Ramos (cell line): ENCODE measurements around the gene XRN2.

ENCODE experiments used
- in situ Hi-C: fragments of 300-500 bp; cut with MboI; formaldehyde crosslinking; loops from one replicate; pipeline ENCODE4 v1.14.3; 2022; ENCODE audit warnings: low sequenced_read_pairs; ENCODE audit not compliant: unreplicated experiment

The XRN2 gene

GRCh38 chr20:21380711-21381110, 77.6 kb downstream of the XRN2 start:
- in situ Hi-C loops: no loop called here

GRCh38 chr20:21381619-21382018, 78.5 kb downstream of the XRN2 start:
- in situ Hi-C loops: no loop called here

DNA sequence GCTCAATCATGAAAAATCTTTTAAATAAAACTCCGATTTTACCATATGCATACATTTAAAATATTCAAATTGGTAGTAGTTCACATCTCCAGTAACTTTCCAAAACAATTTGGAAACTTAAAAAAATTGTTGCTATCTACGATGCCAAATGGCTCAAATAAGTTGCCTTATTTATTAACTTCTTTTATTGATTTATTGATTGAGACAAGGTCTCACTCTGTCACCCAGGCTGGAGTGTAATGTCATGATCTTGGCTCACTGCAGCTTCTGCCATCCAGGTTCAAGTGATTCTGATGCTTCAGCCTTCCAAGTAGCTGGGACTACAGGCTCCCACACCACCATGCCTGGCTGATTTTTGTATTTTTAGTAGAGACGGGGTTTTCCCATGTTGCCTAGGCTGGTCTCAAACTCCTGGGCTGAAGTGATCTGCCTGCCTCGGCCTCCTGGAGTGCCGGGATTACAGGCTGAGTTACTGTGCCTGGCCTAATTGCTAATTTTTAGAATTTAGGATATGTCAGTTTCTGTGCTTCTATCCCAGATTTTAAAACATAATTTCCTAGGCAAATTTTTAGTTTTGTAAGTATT, 81.3 kb downstream of the XRN2 start:
- in situ Hi-C loops: no loop called here

DNA sequence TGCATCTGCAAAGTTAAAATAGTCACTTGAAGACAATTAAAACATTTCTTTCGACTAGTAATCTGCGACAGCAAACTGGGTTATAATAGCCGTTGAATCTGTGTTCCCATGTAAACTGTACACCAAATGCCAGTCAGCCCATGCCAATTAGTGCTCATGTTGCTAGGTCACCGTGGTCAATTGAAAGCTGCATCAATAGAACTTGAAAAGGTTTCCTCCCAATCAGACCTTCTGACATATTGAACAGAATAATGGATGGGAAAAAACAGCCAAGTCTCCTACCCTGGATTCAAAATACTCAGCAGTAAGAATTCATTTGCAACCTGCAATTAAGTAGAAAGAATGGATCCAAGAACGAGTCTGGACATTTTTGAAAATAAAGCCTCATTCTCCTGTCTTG, 83.0 kb downstream of the XRN2 start:
- in situ Hi-C loops: no loop called here

DNA sequence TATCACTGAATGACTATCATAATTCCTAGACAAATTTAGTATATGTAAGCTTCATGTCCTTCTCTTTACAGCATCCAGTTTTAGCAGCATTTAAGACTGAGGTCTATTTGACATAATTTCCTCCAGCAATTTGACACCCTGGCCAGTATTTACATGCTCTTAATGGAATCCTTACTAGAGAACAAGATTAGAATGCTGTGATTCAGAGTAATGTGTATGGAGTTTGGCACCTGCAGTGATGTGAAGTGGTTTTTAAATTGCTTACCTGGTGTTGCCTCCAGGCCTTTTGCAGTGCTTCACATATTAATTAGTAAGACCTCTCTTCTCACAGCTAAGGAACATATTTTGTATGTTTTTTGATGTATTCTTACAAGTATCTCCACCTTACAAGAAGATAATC, 84.4 kb downstream of the XRN2 start:
- in situ Hi-C loops: no loop called here

DNA sequence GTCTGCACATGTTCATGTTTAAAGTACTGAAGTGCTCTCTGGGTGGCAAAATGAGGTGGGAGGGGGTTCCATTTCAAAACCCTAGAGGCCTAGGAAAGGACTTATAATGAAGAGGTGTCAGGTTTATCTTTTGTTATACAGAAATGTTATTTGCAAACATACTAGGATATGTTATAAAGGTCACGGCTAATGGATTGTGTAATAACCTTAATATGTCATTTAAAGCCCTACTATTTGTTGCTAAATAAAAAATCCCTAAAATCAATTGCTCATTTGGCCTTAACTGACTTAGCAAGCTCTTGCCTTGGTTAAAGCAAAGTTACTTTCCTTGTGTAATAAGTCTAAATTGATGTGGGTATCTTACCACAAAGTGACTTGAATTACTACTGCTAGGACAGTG, 85.4 kb downstream of the XRN2 start:
- in situ Hi-C loops: no loop called here

DNA sequence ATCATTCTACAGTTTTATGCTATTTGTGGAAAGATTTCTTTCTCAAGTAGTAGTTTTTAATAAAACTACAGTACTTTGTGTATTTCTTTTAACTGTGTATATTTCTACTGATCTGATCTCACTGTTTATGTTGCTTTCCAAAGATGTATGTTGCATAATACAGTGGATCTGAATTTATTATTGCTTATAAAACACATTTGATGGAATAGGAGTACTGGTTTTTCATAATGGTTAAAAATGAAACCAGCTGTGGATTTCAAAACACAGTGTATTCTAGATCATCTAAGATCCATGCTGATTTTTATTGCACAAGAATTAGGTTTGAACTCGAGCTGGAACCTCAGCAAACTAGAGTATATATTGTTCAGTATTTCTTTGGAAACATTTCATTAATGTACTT, 86.2 kb downstream of the XRN2 start:
- in situ Hi-C loops: no loop called here

DNA sequence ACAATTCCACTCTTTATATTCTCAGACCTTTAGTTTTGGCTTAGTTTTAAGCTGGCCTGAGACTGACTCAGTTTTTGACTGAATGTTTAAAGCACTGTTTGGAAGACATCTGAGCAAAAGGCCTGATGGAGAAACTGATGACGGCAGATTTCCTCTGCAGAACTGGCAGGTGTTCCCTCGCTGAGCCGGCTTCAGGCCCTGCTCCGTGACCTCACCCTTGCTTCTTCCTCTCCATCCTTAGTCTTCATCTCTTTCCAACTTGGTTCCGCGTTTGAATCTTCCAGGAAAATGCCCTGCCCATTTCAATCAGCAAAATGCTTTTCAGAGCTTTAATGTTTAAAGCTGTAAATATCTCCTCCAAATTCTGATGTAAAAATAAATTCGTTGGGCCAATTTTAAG, 87.6 kb downstream of the XRN2 start:
- in situ Hi-C loops: no loop called here

- in situ Hi-C loops: no loop called here
Measured at GRCh38 chr20:21391185-21391971, 88.2 kb downstream of the XRN2 start.

GRCh38 chr20:21391972-21392352, 88.8 kb downstream of the XRN2 start:
- in situ Hi-C loops: no loop called here

GRCh38 chr20:21393166-21393565, 90.0 kb downstream of the XRN2 start:
- in situ Hi-C loops: no loop called here

GRCh38 chr20:21393816-21394519, 90.8 kb downstream of the XRN2 start:
- in situ Hi-C loops: no loop called here

- in situ Hi-C loops: no loop called here
Measured at GRCh38 chr20:21394551-21394950, 91.4 kb downstream of the XRN2 start.

DNA sequence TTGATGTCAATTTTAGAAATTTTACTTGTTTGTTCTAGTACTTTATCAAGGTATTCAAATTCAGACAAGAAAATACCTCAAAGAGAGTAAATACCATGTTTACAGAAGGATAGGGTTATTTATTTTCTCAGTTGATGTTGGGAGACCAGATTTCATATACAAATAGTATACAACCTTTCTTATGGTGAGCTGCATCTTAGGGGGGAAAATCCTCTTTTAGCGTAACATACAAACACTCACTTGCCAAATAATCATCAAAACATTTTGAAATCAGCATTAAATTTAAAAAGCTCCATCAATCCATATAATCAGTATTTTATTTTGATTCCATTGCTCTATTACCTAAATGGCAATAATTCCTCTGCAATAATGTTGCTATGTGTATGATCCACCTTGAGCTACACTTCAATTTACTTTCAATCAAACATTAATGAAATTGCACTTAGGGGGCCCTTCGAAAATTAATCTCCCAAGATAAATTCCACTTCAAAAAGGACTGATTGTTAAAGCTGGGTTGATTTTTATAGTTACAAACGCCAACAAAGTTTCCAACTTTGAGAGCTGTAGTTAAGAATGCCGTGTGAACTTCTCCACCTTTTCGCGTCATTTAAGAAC, 92.0 kb downstream of the XRN2 start:
- in situ Hi-C loops: no loop called here

DNA sequence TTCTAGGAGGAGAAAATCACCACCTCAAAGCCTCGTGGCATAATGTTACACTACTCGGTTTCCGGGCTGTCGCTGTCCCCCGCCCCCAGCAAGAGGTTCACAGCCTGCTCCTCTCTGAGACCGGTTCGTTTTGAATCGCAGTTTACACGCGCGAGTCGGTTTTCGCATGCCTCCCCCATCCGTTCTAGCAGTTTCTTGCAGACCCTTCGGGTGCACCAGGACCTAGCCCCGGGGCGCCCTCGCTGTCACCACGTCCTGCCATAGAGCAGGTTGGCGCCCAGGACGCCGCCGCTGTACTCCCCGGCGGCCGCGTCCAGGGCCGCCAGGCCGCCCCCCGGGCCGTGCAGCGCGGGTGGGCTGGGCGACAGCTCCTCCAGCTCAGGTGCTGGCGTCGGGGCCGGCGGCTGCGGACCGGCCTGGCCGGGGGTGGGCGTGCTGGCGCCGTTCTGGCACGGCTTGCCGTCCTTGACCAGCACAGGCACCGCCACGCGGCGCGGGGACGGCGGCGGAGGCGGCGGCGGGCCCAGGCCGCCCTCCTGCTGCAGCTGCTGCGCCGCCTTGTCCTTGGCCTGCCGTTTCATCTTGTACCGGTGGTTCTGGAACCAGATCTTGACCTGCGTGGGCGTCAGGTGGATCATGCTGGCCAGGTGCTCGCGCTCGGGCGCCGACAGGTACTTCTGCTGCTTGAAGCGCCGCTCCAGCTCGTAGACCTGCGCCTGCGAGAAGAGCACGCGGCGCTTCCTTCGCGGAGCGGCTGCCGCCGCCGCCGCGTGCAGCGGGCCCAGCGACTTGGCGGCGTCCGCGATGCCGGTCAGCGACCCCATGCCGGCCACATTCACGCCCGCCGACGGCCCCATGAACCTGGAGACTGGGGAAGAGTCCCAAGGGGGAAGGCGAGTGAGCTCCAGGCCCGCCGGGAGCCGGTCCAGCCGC, 92.8 kb downstream of the XRN2 start:
- in situ Hi-C loops: no loop called here

DNA sequence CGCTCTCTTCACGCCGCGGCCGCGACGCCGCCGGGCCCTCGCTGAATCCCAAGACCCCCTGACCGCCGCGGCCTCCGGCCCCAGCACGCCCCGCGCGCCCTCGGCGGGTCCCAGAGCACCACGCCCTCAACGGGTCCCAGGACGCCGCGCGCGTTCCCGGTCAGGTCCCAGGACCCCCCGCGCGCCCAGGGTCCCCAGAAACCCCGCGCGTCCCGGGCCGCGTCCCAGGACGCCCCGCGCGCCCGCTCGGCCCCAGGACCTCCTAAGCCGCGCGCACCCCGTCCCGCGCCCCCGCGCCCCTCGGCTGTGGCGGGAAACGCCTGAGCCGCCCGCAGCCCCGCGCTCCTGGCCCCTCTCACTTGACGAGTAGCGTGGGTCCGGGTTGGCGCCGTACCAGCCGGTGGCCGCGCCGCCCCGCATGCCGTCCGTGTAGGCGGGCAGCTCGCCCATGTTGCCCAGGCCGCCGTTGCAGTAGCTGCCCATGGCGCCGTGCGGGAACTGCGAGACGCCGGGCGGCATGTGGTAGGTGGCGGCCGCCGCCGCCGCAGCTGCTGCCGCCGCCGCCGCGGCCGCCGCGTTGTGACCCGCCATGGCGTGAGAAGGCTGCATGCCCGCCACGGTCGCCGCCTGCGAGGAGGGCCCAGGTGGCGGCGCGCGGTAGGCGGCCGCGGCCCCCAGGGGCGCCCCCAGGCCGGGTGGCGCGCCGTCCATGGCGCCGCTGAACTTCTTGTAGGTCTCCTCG, 93.6 kb downstream of the XRN2 start:
- in situ Hi-C loops: no loop called here

- in situ Hi-C loops: no loop called here
Measured at GRCh38 chr20:21397341-21398108, 94.4 kb downstream of the XRN2 start, which contains the start of gene NKX2-4. TSS of gene NKX2-4 (minus strand) at chr20:21397526. CDS start at chr20:21397399, 127 bp downstream.
